Measurements from ENCODE around the gene NEXMIF.
"Not testable (repeated sequence)": the region's sequence is repeated elsewhere in the genome, so short reads cannot be mapped to it uniquely, and the experiment has no call there.

Gene NEXMIF

DNA sequence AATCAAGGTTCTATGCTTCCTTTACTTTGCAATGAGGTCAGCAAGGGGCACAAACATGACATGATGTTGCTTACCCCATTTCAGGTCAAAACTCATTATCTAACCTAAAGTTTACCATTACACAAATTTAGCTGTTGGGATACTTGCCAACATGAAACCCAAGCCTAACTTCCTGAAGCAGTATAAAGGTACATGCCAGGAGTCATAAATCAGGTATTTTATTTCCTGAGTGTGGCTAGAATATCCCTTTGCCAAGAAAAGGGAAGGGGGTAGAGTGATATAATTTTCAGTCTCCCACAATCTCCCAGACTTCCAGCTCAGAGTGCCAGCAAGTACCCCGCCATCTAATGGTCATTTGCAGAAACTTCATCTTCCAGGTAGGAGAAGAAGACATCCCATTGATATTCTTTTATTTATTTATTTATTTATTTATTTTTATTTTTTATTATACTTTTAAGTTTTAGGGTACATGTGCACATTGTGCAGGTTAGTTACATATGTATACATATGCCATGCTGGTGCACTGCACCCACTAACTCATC, 136.6 kb downstream of the NEXMIF start:
- DNase-seq: no peak

DNA sequence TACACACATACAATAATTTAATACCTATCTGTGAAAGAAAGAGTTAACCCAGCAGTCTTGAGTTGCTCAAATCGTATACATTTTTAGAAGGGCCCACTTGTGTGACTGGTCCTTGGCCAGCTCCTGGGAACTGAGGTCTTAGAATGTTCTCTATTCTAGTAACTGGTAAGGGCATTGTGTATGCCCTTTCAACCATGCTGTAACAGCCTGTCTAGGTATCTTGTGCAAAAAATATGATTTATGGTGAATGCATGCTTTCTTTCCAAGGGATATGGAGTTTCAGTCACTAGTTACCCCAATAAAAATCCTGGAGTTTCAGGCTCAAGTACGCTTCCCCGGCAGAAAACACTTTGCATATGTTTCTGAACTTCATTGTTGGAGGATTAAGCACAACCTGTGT, 140.6 kb downstream of the NEXMIF start:
- DNase-seq: no peak

DNA sequence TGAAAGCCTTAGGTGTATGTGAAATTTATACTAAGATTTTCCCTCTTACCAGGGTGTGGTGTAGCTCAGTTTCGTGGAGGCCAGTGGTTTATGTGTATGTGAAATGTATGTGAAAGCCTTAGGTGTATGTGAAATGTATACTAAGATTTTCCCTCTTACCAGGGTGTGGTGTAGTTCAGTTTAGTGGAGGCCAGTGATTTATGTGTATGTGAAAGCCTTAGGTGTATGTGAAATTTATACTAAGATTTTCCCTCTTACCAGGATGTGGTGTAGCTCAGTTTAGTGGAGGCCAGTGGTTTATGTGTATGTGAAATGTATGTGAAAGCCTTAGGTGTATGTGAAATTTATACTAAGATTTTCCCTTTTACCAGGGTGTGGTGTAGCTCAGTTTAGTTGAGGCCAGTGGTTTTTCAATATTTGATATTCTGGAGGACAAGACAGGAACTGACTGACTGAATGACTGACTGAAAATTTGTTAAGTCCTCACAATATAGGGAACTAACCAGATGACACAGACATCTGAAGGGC, 143.7 kb downstream of the NEXMIF start:
- no peak for DNase-seq

DNA sequence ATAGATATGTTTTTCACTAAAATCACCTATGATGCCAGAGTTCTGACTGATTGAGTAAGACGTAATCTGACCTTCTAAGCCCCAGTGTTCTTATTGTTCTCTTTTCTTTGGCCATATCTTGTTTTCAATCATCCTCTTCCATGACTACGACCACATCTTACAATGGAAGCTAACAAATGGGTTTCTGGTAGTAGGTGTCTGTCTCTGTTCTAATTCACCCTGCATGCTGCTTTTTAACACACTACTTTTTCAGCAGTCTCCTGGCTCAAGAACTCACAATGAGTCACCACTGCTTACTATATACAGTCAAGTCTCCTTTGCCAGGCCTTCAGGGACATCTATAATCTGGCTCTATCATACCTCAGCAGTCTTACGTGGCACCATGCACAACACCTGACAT, 146.1 kb downstream of the NEXMIF start:
- DNase-seq: no peak

DNA sequence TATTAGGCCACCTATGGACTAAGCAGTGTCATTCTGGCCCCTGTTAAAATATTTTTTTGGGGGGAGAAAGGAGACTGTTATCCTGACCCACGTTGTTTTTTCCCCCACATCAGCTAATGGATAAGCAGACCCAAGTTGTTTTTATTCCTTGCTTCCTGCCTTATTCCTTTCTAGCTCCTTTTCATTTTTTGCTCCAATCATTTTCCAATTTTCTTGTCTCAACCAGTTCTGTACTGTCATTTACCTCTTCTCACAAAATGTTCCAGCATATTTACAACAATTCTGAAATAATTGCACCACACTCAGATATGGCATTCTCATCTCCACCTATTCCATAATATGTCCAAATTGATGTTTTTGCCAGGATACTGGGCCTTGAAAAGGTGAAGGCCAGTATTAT, 150.3 kb downstream of the NEXMIF start:
- no peak for DNase-seq

DNA sequence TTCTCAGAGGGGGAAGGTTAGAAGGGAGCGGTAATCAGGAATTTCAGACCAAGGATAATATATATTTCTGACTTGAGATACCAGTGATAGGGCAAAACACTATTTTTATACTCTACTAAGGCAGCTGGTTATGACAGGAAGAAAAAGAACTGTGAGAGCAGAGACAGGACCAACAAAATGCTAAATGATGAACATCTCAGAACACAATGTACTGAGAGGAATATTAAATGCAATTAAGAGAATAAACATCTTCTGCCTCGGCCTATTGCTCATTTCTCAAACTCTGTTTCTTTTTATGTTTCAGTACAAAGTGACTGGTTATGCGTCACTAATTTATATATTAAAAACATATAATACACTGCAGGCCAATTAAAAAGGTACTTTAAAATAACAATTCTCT, 188.8 kb downstream of the NEXMIF start:
- no peak for DNase-seq

DNA sequence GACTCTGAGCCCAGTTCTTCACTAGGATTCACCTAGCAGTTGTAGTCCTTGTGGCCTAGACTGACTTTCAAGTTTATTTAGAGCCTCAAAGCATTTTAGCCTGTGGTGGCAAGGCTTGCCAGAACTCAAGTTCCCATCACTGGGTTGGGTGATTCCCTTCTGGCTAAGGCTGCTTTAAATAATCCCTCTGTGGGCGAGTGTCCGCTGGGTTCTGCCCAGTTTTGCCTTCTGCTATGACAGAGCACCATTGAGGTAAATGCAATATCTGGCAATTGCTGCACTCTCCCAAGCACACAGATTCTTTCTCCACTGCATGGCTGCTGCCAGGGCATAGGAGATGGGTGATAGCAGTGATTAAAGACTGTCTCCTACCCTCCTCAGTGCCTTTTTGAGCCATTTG, 220.0 kb downstream of the NEXMIF start:
- DNase-seq: no peak

DNA sequence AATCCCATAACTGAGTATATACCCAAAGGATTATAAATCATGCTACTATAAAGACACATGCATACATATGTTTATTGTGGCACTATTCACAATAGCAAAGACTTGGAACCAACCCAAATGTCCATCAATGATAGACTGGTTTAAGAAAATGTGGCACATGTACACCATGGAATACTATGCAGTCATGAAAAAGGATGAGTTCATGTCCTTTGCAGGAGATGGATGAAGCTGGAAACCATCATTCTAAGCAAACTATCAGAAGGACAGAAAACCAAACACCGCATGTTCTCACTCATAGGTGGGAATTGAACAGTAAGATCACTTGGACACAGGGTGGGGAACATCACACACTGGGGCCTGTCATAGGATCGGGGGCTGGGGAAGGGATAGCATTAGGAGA, 223.9 kb downstream of the NEXMIF start:
- not testable (repeated sequence) for DNase-seq

DNA sequence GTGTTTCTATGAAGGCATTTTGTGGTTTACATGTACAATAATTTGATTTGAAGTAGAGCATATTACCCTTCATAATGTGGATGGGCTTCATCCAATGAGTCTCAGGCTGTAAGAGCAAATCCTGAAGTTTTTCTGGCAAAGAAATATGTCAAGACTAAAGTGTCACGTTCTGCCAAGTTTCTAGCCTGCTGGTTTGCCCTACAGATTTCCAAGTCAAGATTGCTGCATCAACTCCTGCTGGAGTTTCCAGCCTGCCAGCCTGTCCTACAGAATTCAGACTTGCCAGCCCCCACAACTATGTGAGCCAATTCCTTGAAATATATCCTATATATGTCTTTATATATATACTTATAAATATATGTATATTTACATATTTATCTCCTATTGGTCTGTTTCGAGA, 240.8 kb downstream of the NEXMIF start:
- DNase-seq: no peak
